ENCODE data around the gene LRP1-AS.

DNA sequence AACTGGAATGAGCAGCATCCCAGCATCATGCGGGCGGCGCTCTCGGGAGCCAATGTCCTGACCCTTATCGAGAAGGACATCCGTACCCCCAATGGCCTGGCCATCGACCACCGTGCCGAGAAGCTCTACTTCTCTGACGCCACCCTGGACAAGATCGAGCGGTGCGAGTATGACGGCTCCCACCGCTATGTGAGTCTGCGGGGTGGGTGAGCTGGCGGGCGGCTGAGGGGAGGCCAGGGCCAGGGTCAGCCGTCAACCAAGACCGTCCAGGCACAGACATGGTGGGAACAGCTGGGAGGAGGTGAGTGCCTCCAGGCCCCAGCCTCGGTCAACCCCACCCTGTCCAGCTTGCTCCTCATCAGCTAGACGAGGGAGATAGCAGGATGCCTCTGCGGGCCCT is 43.4 kb upstream of the LRP1-AS start:
- TF ChIP-seq, protein P1, sequence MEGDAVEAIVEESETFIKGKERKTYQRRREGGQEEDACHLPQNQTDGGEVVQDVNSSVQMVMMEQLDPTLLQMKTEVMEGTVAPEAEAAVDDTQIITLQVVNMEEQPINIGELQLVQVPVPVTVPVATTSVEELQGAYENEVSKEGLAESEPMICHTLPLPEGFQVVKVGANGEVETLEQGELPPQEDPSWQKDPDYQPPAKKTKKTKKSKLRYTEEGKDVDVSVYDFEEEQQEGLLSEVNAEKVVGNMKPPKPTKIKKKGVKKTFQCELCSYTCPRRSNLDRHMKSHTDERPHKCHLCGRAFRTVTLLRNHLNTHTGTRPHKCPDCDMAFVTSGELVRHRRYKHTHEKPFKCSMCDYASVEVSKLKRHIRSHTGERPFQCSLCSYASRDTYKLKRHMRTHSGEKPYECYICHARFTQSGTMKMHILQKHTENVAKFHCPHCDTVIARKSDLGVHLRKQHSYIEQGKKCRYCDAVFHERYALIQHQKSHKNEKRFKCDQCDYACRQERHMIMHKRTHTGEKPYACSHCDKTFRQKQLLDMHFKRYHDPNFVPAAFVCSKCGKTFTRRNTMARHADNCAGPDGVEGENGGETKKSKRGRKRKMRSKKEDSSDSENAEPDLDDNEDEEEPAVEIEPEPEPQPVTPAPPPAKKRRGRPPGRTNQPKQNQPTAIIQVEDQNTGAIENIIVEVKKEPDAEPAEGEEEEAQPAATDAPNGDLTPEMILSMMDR (IDR thresholded peaks at IDR 0.05), result no peak
- TF ChIP-seq POLR2A (IDR thresholded peaks at IDR 0.05), result no peak
